NT2/D1 (cell line): ENCODE measurements around the gene RAB27B.

Source experiments
- YY1 ChIP-seq: IDR thresholded peaks from 2 replicates; pipeline ENCODE4 v1.6.1; 2011; ENCODE audit not compliant: insufficient read length, insufficient read depth
- ZNF274 ChIP-seq: IDR thresholded peaks from 2 replicates; pipeline ENCODE4 v1.6.1; 2011; ENCODE audit warnings: mild to moderate bottlenecking, low read depth, low read length

DNA sequence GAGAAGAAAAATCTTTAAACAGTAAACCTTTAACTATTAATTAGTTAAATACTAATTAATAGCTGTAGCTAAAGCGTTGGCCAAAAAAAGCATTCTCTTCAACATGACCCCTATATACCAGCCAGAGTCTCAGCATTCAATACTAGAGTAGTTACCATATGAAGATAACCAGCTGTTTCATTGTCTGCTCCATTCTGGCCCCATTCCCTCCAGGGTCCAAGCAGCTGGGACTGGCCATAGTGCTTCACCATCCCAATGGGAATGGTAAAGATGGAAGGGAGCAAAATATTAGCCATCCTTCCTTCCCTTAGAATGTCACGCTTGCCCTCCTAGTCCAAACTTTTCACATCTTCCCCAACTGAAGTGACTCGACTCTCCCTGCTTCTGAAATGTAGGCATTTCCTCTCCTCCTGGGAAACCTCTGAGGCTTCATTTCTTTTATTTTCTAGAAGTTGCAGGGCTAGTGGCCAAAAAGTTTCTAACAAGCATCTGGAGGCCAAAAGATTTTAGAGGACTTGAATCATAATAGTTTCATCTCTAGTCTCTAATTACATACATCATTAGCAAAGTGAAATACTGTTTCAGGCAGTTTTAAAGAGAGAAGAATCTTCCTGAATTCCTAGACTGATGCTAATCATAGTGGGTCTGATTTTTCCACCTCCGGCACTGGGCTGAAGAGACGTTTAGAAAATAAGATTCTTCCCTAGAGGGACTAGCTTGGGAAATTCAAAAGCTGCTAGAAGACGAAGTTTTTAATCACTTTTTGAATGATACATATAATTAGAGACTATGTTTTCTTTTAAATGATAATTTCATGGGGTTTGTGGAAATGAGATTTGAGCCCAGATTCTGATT is 78.3 kb downstream of the RAB27B start:
- TF ChIP-seq YY1 (no peak), ZNF274 (no peak)
